ENCODE results near the gene MYH9.

Gene MYH9

GRCh38 chr22:36344106-36344827 lies 43.5 kb downstream of the MYH9 start:
- DNase-seq, result no peak

DNA sequence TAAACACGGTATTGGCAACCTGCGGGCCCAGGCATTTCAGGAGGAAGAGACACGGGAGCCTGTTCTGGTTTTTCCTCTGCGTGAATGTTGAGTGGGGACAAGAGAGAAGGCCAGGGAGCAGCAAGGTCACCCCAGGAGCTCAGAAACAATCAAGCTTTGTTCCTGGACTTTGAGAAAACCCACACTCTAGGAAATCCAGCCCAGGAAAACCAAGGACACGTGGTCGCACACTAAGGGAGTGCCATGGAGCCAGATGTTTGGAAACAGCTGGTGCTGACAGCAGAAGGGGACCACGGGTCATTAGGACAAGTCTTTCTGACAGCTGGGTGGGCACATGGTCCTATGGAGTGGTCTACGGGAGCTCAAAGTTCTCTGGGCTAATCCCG lies 44.1 kb downstream of the MYH9 start:
- DNase-seq, result no peak

- DNase-seq, result no peak
Observed at GRCh38 chr22:36343070-36343719, 44.6 kb downstream of the MYH9 start.

- no peak for DNase-seq
Observed at GRCh38 chr22:36341640-36342041, 46.1 kb downstream of the MYH9 start.

GRCh38 chr22:36340621-36341020 lies 47.1 kb downstream of the MYH9 start:
- DNase-seq, result no peak

GRCh38 chr22:36339171-36340065 lies 48.3 kb downstream of the MYH9 start:
- DNase-seq, result peak; percentile 61

- DNase-seq, result no peak
Observed at GRCh38 chr22:36337365-36338130, 50.2 kb downstream of the MYH9 start.

- no peak for DNase-seq
Observed at GRCh38 chr22:36336246-36337182, 51.3 kb downstream of the MYH9 start.

GRCh38 chr22:36335621-36336020 lies 52.1 kb downstream of the MYH9 start:
- no peak for DNase-seq

GRCh38 chr22:36334821-36335603 lies 52.8 kb downstream of the MYH9 start:
- peak; percentile 56 for DNase-seq

- DNase-seq, result peak; percentile 66
Observed at GRCh38 chr22:36334081-36334820, 53.5 kb downstream of the MYH9 start.

DNA sequence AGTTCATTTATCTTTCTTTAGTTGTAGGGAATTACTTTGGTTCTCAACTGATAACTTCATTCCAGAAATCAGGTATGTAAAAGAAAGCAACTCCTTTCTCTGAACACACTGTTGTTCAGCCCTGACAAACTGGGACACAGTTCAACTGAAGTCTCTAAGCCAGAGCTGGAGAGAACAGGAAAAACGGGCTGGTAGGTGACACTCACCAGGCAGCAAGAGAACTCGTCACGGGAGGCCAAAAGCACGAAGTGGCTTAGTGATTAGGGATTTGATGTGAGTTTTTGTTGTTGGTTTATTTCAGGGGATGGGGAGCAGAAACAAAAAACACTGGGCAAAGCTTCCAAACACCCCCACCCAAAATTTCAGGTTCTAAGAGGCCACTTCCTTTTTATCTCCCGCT lies 54.1 kb downstream of the MYH9 start:
- DNase-seq, result no peak

DNA sequence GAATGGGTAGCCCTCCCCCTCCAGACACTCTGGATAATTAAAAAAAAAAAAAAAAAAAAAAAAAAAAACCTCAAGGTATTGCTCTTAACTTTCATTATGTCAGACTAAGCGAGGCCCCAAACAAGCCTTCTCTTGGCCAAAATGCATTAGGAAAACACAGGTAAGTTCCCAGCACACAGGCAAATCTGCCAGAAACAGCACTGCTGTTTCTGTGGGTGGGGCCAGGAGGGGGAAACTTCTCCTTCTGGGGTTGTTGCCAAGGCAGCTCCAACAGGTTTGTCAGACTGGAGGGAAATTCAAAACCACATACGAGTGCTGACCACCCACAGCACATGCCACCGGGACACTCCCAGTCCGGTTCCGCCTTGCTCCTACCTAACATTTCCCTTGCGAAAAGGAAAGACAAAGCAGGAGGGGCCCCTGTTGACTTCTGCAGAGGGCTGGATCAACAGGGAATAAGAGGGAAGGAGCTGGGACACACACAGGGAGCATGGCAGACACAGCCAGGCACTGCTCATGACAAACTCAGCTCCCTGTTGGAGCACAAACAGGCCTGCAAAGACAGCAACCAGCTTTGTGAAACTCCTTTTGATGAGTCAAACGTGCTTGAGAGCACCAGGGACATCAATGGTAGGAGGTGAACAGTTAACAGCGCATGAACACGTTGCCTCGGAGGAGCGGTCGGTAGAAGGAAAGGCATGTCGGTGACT lies 55.0 kb downstream of the MYH9 start:
- DNase-seq, result peak; percentile 86

DNA sequence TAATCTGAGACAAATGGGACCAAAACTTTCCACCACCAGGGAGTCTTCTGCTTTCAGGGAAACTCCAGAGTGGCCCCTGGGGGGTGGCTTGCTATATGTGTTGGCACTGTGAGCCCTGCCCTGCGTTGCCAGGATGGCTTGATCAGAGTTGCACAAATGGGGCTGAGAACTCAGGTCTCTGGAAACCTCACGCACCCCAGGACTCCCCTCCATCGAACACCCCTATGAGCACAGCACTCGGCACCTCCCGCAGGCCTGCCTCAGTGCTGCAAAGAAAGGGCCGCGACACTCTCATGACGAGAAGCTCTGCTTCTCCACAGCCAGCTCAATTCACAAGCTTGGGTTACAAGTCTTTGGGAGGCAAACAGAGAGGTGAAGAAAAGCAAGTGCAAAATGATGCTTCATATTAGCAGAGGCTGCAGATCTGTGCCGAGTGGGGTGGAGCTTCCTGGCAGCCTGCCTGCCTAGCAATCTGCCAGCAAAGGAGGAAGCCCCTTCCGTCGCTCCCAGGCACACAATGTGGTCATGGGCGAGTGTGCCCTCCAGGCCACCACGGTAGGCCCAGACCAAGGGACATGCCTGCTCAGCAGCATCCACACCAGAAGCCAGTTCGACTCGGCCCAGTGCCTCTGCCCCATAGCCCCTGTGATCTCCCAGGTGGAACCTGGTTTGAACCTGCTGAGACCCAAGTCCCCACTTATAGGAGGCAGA lies 55.7 kb downstream of the MYH9 start:
- peak; percentile 82 for DNase-seq

DNA sequence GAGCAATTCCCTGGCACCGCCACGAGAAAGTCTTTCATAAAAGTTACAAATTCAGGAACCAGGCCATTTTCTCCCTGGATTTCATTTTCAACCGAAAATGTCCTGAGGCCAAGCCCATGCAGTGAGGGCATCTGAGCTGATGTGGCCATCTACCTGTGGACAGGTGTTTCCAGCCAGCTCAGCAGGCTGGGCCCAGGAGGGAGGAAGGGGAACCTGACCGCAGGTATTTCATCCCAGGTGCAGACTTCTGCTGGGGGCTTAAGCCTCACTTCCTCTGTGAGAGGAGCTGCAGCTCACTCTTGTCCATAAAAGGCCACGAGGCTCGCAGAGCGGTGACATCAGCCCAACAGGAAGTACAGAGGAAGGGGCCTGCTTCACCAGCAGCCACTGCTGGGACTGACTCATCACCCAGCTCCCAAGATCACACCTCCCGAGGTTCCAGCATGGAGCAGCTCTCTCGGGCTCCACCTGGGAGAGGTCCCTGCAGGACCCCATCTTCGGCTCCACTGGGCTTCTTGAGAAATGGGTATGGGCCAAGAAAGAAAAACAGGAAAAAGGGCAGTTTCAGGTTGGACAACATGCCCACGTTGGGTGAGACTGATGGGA lies 56.4 kb downstream of the MYH9 start:
- DNase-seq, result peak; percentile 93

- peak; percentile 38 for DNase-seq
Observed at GRCh38 chr22:36330655-36331305, 57.0 kb downstream of the MYH9 start.

GRCh38 chr22:36330127-36330526 lies 57.6 kb downstream of the MYH9 start:
- no peak for DNase-seq
